Activated gamma-delta T cell treated with anti-CD3 and anti-CD28 coated beads, Interleukin-2, amount 50 U/mL, for 16 hours (primary cell): ENCODE data around the gene CACTIN.
A peak's percentile ranks its signal among the peaks of the same experiment; 100 is the strongest.

ENCODE experiments used
- DNase-seq: peaks from one replicate; pipeline ENCODE4 v3.0.0-alpha.2; 2020; ENCODE audit warnings: low read depth

CACTIN gene

DNA sequence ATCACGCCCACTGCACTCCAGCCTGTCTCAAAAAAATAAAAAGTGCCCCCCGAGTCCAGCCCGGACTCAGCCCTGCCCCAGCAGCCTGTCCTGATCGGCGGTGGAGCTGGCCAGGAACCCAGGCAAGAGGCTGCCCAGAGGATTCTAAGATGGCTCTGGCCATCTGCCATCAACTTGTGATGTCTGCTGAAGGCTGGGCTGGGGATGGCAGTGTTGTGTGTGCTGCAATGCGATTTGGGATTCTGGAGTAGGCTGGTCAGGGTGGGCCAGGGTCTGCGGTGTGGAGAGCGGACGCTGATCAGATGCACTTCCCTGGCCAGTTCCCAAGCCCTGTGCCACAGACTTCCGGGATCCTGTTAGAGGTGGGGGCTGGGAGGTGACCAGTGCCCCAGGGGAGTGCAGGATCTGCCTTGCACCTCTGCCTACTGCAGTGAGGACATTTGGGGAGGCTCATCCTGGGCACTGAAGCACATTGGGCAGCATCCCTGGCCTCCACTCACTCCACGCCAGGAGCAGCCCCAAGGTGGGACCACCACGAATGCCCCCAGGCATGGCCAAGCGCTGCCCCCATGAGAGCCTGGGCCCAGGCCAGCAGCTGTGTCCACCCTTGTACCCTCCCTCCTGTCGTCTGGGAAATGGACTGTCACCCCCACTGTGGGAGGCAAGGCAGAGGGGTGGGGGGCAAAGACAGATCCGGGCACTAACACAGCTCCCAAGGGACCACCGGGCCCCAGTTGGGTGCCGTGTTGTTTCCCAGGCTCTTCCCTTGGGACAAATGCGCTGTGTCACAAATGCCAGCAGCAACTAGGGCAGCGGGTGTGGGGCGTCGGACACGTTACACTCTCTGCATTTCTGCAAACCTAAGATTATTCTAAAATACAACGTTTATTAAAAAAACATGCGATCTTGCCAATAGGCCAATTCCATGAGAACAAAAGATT is 16.5 kb downstream of the CACTIN start:
- DNase-seq: no peak

DNA sequence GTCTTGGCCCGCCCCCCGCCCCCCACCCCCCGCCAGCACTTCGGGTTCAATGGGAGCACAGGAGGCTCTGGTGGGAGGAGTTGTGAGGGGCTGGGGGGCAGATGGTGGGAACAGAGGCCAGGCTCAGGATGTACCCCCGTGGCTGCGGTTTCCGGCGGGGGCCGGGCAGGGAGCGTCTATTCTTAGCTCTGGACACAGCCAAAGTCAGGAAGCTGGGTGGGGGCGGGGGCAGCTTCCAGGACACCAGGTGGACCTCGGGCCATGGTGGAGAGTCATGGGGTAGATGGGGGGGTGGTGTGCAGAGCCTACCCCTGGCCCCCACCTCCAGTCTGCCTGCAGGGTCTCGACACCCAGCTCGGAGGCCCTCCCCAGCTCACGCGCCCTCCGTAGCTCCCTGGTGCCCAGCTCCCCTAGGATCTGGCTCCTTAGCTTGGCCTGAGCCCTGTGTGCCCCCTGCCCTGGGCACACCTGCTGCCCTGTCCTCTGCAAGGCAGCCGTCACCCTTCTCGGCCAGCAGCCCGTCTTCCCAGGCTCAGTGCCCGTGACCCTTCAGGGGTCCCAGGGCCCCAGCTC is 17.8 kb downstream of the CACTIN start:
- no peak for DNase-seq

DNA sequence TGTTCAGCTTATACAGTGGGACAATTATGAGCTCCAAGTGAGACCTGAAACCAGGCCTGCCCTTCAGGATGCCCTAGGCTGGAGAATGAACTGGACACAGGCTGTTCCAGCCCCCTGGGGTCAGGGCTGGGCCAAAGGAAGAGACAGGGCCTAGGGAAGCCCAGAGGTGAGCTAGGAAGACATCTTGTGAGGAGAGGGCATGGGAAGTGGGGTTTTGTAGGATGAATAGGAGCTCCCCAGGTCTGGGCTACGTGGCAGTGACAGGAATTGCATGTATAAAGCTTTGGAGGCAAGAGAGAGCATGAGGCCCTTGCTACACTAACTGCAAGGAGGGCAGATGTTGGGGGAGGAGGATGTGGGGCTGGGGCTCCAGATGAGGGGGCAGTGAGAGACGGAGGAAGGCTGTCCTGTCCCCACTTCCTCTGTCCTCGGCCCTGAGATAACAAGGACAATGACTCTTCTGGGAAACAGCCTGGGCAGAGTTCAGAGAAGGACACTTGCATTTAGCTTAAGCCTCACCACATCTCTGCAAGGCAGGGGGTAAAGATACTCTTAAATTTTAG is 18.4 kb downstream of the CACTIN start:
- DNase-seq: no peak

DNA sequence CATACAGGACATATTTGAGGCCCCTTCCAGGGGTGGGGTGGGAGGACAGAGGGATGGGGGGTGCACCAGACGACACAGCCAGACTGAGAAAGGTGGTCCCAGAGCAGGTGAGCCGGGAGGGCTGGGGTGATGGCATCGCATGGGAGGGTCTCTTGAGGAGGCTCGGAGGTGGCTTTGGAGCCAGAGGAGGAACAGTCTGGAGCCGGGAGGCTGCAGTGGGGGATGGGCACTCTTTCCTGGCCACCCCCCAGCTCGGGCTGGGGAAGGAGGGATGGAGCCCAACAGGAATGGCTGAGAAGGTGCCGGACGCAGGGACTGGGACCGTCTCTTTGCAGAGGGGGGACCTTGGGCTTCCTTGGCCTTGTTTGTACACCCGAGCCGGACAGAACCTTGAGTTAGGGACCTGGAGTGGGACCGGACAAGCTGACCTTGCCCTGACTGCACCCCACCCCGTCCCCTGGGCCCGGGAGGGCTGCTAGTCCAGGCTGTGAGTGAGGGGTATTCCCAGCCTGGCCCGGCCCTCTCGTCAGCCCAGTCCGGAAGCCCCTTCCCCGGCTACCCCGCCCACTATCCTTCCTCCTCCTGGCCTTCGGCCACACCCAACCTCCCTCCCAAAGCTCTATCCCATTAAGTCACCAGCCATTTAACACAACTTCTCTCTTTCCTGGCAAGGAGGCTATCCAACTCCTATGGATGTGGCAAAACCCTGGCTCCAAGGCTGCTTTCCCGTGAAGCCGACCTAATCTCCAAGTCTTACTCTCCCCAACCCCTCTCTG is 19.1 kb downstream of the CACTIN start:
- no peak for DNase-seq

DNA sequence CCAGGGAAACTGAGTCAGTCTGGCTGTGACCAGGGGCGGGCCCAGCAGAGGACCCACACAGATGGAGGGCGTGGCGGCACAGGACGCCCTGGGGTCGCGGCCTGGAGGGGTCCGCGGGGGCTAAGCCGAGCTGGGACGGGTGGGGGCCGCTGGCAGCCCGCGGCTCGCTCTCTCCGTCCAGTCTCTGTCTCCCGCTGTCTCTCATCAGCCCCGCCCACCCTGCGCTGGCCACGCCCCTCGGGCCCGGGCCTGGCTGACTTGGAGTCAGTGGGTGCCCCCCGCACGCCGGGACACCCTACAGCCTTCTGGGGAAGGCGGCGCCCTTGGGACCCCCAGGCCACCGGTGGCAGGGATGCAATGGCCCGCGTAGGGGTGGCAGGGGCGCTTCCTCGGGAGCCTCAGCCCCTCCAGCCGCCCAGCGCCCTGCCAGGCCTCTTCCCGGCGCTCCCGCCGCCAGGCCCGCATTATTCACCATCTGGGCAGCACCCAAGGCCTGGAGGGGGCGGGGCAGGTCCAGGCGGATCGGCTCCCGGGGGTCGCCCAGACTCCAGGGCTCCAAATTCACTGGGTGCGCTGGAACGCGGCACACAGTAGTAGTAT is 19.8 kb downstream of the CACTIN start, which contains the start of gene TBXA2R:
Gene TBXA2R, minus strand, starts transcription at position 186 of the 600 bp plus-strand sequence. CDS start 6,241 bp downstream, outside the sequence.
- DNase-seq: peak; percentile 39

DNA sequence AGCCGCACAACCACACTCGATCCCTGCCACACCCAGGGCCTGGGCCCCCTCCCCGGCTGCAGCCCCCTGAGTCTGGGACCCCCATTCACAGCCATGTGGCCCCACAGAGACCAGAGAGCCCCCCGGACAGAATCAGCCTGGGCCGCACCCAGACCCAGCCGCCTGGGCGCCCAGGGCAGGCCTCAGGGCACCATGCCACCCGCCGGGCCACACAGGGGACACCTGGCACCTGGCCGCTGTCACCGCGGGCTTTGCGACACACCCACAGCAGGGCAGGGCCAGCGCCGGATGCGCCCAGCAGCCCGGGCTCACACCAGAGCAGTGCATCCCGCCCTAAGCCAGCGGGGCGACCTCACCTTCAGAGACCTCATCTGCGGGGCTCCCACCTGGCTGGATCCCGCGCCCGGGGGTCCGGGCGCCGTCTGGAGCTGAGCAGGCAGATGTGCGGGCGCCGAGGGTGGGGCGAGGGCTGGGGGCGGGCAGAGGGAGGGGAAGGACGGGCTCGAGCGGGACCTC is 20.4 kb downstream of the CACTIN start:
- no peak for DNase-seq

DNA sequence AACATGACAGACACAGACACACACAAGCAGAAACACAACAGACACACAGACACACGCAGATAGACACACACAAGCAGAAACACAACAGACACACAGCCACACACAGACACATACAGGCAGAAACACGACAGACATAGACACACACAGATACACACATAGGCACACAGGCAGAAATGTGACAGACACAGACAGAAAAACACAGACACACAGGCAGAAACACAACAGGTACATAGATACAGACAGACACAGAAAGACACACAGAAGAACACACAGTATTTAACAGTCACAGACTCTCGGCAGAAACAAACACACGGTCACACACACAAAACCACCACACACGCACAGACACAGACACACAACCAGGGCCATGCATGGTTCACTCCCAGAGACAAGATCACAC is 20.8 kb downstream of the CACTIN start:
- DNase-seq: no peak

DNA sequence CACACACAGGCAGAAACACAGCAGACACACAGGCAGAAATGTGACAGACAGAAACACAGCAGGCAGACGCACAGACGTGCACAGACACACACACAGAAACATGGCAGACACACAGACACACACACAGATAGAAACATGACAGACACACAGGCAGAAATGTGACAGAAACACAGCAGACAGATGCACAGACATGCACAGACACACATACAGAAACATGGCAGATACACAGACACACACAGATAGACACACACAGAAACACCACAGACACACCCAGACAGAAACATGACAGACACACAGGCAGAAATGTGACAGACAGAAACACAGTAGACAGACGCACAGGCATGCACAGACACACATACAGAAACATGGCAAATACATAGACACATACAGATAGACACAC is 21.2 kb downstream of the CACTIN start:
- no peak for DNase-seq

DNA sequence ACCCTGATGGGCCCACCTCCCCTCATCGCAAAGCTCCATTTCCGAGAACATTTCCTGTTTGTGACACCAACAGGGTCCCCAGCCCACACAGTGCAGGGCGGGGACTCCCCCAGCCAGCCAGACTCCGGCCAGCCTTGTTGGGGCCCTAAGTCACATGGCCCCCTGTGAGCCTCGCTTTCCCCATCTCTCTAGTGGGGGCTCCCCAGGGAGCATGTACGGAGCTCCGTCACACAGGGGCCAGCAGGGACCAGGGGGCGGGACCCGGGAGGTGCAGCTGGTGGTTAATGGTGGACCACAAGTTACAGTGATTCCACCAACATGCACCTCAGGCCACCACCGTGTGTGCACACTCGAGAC is 21.6 kb downstream of the CACTIN start:
- DNase-seq: no peak

DNA sequence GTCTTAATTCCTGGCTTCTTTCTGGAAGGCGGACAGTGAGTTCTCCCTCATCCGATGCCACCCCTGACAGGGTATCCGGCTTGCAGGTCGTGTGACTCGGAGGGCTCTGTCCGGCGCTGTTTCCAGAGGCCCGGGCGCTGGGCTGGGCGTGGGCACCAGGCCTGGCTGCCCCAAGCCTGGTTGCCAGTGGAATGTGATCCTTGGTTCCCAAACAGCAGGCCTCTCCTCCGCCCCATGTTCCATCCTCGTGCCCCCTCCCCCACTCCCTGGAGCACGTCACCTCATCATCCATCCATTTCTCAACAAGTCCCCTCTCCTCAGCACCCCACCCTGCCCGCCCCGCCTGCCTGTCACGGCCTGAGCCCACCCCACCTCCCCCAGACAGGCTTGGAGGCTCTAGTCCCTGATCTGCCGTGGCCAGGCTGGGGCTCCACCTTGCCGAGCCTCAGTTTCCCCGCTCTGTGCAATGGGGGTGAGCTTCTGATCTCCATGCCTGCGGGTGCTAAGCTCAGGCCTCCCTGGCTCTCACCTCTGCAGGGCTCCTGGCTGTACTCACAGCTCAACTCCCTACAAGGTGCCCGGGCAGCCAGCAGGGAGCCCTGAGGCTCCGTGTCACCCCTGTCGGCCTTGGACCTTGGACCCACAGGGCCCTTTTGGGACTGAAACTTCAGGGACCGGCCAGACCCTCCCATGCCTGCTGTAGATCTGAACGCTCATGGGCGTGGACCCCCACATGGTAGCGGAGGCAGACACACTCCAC is 22.2 kb downstream of the CACTIN start:
- no peak for DNase-seq

DNA sequence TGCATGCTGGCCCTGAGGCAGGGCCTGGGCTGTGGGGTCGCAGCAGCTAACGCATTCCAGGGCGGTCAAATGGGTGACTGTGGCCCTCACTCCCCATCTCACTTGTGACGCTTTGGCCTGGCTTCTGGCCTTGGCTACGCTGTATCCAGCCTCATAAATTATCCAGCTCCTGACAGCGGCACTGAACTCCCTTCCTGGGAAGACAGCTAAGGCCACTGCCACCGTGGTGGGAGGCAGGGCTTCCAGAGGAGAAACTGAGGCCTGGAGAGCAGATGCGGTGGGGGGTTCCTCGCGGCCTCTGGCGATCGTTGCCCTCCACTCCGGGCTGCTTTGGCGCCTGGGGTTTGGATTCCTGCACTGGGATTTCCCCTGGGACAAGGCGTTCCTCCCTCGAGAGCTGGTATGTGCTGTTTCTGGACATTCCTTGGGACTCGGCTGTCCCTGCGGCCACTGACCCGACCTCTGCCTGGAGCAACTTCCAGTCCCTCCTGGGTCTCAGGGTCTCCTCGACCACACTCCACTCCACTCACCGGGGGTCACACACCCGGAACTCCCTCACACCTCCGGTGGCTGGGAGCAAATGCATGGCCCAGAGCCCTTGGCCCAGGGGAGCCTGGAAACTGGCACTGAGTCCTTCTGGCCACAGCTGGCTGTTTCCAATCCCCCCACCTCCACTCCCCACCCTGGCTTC is 23.3 kb downstream of the CACTIN start:
- DNase-seq: no peak

DNA sequence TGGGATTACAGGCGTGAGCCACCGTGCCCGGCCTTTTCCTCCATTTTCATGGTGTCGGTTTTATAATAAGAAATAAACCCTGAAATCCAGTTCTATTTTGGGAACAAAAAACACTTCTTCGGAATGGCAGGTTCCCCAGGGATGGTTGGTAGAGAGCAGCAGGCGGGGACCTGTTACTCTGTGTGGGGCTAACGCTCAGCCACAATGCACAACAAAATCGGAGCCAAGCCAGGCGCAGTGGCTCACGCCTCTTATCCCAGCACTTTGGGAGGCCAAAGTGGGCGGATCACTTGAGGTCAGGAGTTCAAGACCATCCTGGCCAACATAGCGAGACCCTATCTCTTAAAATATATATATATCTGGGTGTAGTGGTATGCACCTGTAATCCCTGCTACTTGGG is 25.6 kb downstream of the CACTIN start:
- no peak for DNase-seq

DNA sequence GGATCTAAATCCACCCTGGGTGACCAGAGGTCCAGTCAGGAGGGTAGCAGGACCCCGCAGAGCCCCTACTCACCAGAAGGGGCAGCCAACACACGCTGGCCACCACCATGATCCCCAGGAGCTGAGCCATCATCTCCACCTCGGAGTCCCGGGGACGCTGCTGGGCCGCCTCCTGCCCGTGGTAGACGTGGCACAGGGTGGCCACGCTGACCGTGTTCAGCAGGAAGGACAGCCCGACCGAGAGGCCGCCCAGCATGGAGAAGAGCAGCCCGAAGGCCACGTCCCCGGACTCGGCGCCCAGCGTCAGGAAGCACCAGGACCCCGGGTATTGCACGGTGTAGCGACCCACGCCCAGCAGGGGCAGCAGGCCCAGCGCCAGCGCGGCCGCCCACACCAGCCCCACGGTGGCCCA is 26.8 kb downstream of the CACTIN start:
- no peak for DNase-seq

DNA sequence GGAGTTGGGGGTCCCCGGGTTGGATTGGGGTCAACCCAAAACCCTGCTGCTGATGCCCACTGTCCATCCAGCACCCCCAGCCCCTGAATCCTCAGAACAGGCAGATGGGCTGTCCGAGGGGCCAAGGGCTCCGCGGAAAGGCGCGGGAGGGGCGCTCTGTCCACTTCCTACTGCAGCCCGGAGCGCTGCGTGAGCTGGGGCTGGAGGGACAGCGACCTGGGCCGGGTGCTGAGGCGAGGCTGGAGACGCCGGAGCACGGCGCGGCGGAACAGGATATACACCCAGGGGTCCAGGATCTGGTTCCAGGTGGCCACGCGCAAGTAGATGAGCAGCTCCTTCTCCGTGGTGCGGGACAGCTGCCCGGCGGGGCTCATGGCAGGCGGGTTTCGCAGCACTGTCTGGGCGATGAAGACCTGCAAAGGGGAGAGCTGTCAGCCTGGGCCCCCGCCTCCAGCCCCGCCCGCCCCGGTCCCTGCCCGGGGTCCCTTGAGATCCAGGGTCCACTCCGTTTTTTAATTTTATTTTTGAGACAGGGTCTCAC is 31.0 kb downstream of the CACTIN start:
- no peak for DNase-seq

DNA sequence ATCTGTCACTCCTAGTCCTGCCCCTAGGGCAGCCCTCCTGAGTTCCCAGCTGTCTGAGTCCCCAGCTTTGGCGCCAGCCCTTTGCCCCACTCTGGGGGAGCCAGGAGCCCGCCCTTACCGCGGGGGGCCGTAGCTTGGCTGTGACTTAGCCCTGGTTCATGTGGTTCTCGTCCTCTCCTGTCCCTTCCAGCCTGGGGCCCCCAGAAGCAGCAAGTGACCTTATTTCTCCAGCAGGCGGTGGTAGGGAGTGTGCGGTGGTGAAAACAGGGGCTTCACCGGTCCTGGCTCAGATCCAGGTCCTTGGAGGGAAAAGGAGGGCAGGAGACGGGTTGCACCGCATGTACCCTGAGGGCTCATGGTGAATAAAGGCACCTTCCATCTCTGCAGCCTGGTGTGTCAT is 33.4 kb downstream of the CACTIN start:
- no peak for DNase-seq

DNA sequence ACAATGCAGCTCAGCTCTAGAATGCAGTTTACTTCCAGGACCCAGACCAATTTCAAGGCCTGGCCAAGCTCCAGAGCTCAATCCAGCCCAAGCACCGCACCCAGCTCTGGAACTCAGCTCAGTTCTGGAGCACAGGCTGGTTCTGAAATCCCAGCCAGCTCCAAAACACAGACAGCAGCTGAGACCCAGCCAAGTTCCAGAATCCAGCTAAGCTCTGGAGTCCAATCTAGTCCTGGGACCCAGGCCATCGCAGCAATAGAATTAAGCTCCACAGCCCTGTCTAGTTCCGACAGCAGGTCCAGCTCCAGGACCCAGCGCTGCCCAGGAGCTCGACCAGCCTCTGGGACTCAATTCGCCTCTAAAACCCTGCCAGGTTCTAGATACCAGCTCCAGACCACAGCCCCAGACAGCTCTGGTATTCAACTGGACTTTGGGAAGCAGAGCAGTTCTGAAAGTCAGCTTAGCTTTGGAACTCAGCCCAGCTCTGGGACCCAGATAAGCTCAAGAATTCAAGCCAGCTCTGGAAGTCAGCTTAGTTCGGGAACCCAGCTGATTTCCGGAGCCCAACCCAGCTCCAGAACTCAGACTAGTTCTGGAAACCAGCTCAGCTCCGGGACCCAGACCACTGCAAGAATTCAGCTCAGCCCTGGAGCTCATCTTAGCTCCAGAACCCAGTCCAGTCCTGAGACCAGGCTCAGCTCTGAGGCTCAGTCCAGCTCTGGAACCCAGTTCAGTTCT is 34.5 kb downstream of the CACTIN start:
- DNase-seq: no peak

DNA sequence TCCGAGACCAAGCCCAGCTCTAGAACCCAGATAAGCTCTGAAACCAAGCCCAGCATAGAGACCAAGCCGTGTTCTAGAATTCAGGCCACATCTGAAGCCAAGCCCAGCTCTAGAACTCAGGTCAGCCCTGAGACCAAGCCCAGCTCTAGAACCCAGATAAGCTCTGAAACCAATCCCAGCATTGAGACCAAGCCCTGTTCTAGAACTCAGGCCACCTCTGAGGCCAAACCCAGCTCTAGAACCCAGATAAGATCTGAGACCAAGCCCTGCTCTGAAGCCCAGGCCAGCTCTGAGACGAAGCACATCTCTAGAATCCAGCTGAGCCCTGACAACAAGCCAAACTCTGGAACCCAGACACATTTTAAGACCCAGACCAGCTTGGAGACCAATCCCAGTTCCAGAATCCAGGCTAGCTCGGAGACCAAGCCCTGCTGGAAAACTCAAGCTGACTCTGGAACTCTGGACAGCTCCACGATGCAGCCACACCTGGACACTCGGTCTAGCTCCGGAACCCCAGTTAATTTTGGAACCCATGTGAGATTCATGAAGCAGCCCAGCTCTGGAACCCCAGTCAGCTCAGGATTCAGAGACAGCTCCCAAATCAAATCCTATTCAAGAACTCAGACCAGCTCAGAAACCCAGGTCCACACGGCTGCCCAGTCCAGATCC is 35.5 kb downstream of the CACTIN start:
- no peak for DNase-seq

DNA sequence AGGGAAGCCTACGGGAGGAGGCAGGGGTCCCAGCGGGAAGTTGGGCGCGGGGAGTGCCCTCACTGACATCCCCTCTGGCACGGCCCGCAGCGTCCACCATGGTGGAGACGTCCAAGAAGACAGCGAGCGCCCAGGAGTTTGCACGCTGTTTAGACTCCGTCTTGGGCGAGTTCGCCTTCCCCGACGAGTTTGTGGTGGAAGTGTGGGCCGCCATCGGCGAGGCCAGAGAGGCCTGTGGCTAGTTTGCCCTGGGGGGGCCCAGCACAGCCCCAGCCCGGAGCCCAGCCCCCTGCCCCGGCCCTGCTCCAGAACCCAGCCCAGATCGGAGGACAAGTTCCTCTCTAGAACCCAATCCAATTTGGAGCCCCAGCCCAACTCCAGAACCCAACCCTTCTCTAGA is 36.6 kb downstream of the CACTIN start:
- DNase-seq: no peak

DNA sequence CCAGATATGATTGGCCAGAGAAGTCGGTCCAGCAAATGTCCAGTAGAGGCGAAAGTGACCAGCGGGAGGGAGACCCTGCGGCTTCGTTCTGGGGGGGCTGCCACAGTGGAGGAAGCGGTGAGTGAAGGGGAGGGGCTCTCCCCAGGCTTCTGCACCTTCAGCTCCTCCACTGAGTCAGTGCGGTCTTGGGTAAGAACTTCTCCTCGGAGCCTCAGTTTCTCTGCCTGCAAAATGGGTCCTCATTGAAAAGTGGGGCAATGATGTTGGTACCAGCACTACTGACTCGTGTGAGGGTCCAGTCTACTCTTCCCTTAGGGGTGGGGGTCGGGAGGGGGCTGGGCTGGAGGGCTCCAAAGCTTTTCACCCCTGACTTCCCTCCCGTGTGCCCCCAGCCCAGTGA is 37.2 kb downstream of the CACTIN start:
- no peak for DNase-seq
